Stimulated activated CD8-positive, alpha-beta memory T cell treated with anti-CD3 and anti-CD28 coated beads, Interleukin-4, amount 100 ng/mL, for 24 hours (primary cell): ENCODE results near the gene FHIT.
"Not testable (repeated sequence)": the region's sequence is repeated elsewhere in the genome, so short reads cannot be mapped to it uniquely, and the experiment has no call there.

Experiments
- DNase-seq: peaks from one replicate; pipeline ENCODE4 v3.0.0-alpha.2; 2020; ENCODE audit warnings: low read depth

The FHIT gene

GRCh38 chr3:60989626-60990441 is 261.4 kb downstream of the FHIT start:
- DNase-seq: no peak

GRCh38 chr3:60987191-60987590 is 264.1 kb downstream of the FHIT start:
- not testable (repeated sequence) for DNase-seq

- no peak for DNase-seq
Observed at GRCh38 chr3:60986552-60986951, 264.7 kb downstream of the FHIT start.

- no peak for DNase-seq
Observed at GRCh38 chr3:60983906-60984305, 267.3 kb downstream of the FHIT start.

- no peak for DNase-seq
Observed at GRCh38 chr3:60980342-60980692, 270.9 kb downstream of the FHIT start.

- DNase-seq: no peak
Observed at GRCh38 chr3:60979461-60980341, 271.6 kb downstream of the FHIT start.

- no peak for DNase-seq
Observed at GRCh38 chr3:60973321-60973720, 277.9 kb downstream of the FHIT start.

- no peak for DNase-seq
Observed at GRCh38 chr3:60972599-60972998, 278.7 kb downstream of the FHIT start.

- DNase-seq: no peak
Observed at GRCh38 chr3:60970850-60971249, 280.4 kb downstream of the FHIT start.

GRCh38 chr3:60967141-60967540 is 284.1 kb downstream of the FHIT start:
- DNase-seq: no peak

GRCh38 chr3:60957541-60957940 is 293.7 kb downstream of the FHIT start:
- DNase-seq: no peak

GRCh38 chr3:60956729-60957128 is 294.5 kb downstream of the FHIT start:
- DNase-seq: no peak

- no peak for DNase-seq
Observed at GRCh38 chr3:60955034-60955433, 296.2 kb downstream of the FHIT start.

- no peak for DNase-seq
Observed at GRCh38 chr3:60954048-60954447, 297.2 kb downstream of the FHIT start.

GRCh38 chr3:60953351-60953750 is 297.9 kb downstream of the FHIT start:
- no peak for DNase-seq

- no peak for DNase-seq
Observed at GRCh38 chr3:60952055-60952454, 299.2 kb downstream of the FHIT start.

GRCh38 chr3:60949146-60949545 is 302.1 kb downstream of the FHIT start:
- DNase-seq: no peak

GRCh38 chr3:60948488-60948887 is 302.8 kb downstream of the FHIT start:
- DNase-seq: no peak

GRCh38 chr3:60935709-60936108 is 315.5 kb downstream of the FHIT start:
- DNase-seq: no peak

GRCh38 chr3:60933824-60934223 is 317.4 kb downstream of the FHIT start:
- no peak for DNase-seq

- no peak for DNase-seq
Observed at GRCh38 chr3:60932643-60933042, 318.6 kb downstream of the FHIT start.

GRCh38 chr3:60932170-60932569 is 319.1 kb downstream of the FHIT start:
- DNase-seq: no peak

GRCh38 chr3:60931452-60931851 is 319.8 kb downstream of the FHIT start:
- no peak for DNase-seq
